GM13976 (cell line): Measurements from ENCODE around the gene TOMM20L.
"Not testable (repeated sequence)": the region's sequence is repeated elsewhere in the genome, so short reads cannot be mapped to it uniquely, and the experiment has no call there.

Experiments used
- DNase-seq: peaks from one replicate; pipeline ENCODE4 v3.0.0; 2012; ENCODE audit warnings: low spot score
- in situ Hi-C: fragments of 300-500 bp; cut with MboI; formaldehyde crosslinking; loops from one replicate; pipeline ENCODE4 v1.12.0; 2022; ENCODE audit warnings: low sequenced_read_pairs, mixed read lengths, inconsistent platforms; ENCODE audit not compliant: unreplicated experiment
- TF ChIP-seq, protein P1 (sequence below): IDR thresholded peaks from 2 replicates; pipeline ENCODE4 v1.5.1; 2012; ENCODE audit warnings: borderline replicate concordance, mild to moderate bottlenecking; ENCODE audit not compliant: insufficient read depth; ENCODE audit errors: extremely low read depth, missing control alignments, control extremely low read depth

TOMM20L gene

DNA sequence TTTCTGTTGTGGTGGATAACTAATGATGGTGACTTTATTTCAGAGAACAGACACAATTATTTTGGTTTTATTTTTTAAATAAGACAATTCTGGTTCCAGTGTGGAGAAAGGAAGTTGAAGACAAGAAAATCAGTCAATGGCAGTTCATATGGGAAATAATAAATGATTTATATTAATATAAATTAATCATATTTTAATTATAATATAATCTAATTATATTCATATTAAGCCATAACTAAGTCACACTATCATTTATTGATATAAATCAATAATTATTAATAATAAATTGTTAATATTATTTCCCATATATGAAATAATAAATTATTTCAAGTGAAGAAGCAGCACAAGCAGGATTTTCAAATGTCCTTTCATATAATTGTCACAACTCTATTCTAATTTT, 2.8 kb downstream of the TOMM20L start:
- in situ Hi-C loops, result no loop called here
- no peak for DNase-seq
- TF ChIP-seq, protein P1, sequence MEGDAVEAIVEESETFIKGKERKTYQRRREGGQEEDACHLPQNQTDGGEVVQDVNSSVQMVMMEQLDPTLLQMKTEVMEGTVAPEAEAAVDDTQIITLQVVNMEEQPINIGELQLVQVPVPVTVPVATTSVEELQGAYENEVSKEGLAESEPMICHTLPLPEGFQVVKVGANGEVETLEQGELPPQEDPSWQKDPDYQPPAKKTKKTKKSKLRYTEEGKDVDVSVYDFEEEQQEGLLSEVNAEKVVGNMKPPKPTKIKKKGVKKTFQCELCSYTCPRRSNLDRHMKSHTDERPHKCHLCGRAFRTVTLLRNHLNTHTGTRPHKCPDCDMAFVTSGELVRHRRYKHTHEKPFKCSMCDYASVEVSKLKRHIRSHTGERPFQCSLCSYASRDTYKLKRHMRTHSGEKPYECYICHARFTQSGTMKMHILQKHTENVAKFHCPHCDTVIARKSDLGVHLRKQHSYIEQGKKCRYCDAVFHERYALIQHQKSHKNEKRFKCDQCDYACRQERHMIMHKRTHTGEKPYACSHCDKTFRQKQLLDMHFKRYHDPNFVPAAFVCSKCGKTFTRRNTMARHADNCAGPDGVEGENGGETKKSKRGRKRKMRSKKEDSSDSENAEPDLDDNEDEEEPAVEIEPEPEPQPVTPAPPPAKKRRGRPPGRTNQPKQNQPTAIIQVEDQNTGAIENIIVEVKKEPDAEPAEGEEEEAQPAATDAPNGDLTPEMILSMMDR, result no peak

DNA sequence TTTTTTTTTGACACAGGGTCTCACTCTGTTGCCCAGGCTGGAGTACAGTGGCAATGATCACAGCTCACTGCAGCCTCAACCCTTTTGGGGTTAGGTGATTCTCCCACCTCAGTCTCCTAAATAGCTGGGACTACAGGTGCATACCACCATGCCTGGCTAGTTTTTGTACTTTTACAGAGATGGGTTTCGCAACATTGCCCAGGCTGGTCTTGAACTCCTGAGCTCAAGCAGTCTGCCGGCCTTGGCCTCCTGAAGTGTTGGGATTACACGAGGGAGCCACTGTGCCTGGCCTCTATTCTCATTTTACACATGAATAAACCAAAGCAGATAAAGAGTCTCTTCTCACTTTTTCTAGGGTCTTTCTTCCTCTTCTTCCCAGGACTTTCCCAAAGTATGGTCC, 3.2 kb downstream of the TOMM20L start:
- in situ Hi-C loops, result no loop called here

DNA sequence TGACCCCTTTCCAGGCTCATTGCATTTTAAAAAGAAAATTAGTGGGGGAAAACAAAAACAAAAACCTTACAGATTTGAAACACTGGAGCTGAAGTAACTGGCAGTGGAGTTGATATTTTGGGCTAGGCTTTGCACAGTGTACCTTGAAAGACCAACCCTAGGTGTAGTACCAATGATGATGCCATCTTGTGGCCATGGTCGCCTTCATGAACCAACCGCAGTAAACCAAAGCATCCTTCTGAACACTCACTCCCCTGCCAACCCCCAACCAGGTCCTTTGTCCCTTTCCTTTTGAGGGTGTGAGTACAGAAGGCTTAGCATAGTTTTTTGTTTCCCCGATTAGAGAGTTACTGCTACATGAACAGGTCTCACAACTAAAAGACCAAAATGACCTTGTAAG, 5.9 kb downstream of the TOMM20L start:
- in situ Hi-C loops, result no loop called here
- no peak for DNase-seq
- TF ChIP-seq, protein P1, result no peak

More for the DNA sequence above, 3.2 kb downstream of the TOMM20L start:
- DNase-seq, result no peak
- TF ChIP-seq, protein P1, result no peak

DNA sequence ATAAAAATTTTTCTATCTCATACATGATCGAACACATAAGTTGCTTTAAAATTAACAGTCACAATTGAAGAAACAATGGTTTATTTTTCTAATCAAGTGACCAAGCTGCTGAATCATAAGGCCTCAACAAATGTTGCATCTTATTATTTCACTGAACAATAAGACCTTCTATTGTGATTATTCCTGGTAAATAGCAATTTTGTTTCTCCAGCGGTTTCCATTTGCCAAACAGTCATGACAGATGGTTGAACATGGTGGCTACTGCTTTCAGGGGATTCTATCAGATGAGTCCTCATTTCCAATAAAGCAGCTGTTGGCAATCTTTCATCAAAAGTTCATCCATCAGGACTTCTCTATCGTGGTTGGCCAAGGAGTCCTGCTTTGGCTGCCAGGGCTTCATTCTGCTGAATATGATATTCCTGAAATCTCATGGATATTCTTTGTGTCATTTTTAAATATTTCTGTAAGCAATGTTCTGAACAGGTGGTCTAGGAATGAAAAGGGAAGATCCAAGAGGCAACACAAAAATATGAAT, 13.0 kb downstream of the TOMM20L start:
- TF ChIP-seq, protein P1, result no peak
- in situ Hi-C loops, result no loop called here

DNA sequence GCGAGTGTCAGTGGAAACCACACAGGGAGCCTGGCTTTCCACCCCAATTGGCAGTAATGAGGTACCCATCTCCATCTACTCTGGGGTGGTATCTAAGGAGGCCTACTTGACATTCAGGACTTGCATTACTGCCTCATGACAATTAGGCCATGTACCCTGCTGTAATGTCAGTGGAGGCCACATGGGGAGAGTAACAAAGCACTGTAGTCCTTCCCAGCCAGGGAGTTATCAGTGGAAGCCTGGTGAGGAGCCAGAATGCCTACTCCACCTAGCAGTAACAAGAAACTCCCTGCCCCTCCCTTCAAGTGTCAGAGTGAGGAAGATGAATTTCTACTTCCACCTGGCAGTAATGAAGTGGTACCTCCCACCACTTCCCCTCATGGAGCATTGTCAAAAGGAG, 19.1 kb downstream of the TOMM20L start:
- no peak for DNase-seq
- in situ Hi-C loops, result no loop called here
- TF ChIP-seq, protein P1, result no peak

More for the DNA sequence above, 13.0 kb downstream of the TOMM20L start:
- DNase-seq, result no peak

DNA sequence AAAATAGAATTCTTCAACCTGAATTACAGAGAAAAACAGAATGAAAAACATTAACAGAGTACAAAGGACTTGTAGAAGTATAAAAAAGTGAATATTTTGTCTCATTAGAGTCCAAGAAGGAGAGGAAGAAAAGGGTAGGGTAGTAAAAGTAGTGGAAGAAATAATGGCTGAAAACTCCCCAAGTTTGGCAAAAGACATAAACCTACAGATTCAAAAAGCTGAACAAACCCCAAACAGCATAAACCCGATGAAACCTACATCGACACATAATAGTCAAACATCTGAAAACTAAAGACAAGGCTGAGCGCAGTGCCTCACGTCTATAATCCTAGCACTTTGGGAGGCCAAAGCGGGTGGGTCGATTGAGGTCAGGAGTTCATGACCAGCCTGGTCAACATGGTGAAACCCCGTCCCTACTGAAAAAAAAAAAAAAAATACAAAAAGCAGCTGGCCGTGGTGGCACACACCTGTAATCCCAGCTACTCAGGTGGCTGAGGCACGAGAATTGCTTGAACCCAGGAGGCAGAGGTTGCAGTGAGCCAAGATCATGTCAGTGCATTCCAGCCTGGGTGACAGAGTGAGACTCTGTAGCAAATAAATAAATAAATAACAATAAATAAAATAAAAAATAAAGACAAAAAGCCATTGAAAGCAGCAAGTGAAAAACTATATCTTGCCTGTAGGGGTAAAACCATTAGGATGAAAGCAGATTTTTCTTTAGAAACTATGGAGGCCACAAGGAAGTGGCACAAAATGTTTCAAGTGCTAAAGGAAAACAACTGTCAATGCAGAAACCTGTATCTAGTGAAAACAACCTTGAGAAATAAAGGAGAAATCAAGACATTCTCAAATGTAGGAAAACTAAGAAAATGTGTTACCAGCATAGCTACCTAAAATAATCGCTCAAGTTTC, 20.2 kb downstream of the TOMM20L start:
- TF ChIP-seq, protein P1, result no peak
- in situ Hi-C loops, result no loop called here
- no peak for DNase-seq

DNA sequence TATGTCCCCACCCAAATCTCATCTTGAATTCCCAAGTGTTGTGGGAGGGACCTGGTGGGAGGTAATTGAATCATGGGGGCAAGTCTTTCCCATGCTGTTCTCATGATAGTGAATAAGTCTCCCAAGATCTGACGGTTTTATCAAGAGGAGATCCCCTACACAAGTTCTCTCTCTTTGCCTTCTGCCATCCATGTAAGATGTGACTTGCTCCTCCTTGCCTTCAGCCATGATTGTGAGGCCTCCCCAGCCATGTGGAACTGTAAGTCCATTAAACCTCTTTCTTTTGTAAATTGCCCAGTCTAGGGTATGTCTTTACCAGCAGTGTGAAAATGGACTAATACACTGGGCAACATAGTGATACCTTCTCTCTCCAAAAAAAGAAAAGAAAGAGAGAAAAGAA, 21.2 kb downstream of the TOMM20L start:
- DNase-seq, in situ Hi-C loops: not testable (repeated sequence)
